ENCODE data around the gene DOK3. TPM values are rescaled to one million over a fixed set of nuclear protein-coding genes. Genes with fewer than 3 reads are reported as not detected.
A peak's percentile ranks its signal among the peaks of the same experiment; 100 is the strongest.

DOK3 gene
- polyA plus RNA-seq, 3 donors: 62.8 to 196 (median 98.3) TPM

DNA sequence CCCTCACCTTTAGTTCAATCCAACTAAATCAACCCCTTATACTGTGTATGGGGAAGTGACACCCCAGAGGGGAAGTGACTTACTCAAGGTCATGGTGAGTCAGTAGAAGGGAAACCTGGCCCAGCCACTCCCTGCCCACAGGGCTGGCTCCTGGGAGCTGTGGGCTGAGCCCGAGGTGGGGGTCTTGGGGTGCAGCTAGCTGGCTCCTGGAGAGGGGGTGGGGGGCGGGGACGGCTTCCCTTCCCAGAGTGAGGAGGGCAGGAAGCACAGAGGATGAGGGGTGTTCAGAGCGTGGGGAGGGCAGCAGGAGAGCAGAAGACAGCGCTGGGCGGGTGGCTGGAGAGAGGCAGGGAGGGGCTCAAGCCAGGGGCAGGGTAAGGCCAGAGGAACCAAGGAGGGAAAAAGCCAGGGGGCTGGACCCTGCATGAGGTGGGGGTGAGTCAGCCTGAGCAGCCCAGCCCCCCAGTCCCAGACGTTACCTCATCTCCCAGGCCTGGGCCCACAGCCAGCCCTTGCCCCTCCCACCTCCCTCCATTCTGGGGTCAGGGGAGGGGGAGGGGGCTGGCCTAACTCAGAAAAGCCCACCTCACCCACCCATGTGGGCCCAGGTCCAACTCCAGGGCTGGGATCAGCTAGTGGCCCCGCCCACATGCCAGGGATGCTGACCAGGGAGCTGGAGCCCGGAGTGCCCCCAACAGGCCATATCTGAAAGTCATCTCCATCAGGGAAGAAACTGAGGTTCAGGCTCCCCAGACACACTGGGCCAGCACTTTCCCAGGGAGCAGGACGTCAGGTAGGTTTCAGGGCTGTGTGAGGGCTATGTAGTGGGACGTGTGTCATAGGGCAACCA, 15.1 kb downstream of the DOK3 start:
- Histone ChIP-seq H3K4me3 (replicated peaks in 1 of 3; ENCODE audit: low read depth in 2 of 3, low read length in 3 of 3) (peak overlapping the region in 2 of 3 experiments; percentile 12 to 84), H3K4me2 (replicated peaks; ENCODE audit: extremely low read depth, low read length, poor library complexity, severe bottlenecking) (peak overlapping the region; percentile 94), H3K36me3 (replicated peaks in 1 of 2; ENCODE audit: control insufficient read depth in 1 of 2, insufficient read depth in 2 of 2, low read length in 2 of 2) (peaks cover 15 to 30% of the 10 kb centered on the region in 2 donors), H4K20me1 (ENCODE audit: insufficient read depth, low read length) (peaks cover 24% of the 10 kb centered on the region), H3K79me2 (ENCODE audit: insufficient read depth, low read length) (peaks cover 34% of the 10 kb centered on the region), H3K27me3 (ENCODE audit: control insufficient read depth in 2 of 2, insufficient read depth in 2 of 2, low read length in 2 of 2) (peaks cover 0 to 14% of the 10 kb centered on the region in 2 donors), H3K9ac (ENCODE audit: insufficient read depth, low read length, poor library complexity, severe bottlenecking) (peak overlapping the region; percentile 81), H3K9me3 (replicated peaks in 1 of 2; ENCODE audit: control insufficient read depth in 1 of 2, insufficient read depth in 1 of 2, low read length in 2 of 2) (no peaks in the 10 kb centered on the region), H3K4me1 (ENCODE audit: control insufficient read depth in 1 of 2, insufficient read depth in 2 of 2, low read length in 2 of 2) (peaks cover 66 to 75% of the 10 kb centered on the region in 2 donors), H2AFZ (ENCODE audit: insufficient read depth, low read depth, low read length, poor library complexity, severe bottlenecking) (no peak overlapping the region), H3K27ac (ENCODE audit: low read depth in 1 of 2, low read length in 2 of 2) (peak overlapping the region; percentile 96 to 98)
- H3K9me3 Mint-ChIP-seq: peaks cover 0 to 2% (median 0%) of the 10 kb centered on the region in 7 donors
- peaks cover 65% of the 10 kb centered on the region for H3K4me1 Mint-ChIP-seq
- H3K4me3 Mint-ChIP-seq: peak overlapping the region; percentile 72 to 78
- TF ChIP-seq, protein P1, sequence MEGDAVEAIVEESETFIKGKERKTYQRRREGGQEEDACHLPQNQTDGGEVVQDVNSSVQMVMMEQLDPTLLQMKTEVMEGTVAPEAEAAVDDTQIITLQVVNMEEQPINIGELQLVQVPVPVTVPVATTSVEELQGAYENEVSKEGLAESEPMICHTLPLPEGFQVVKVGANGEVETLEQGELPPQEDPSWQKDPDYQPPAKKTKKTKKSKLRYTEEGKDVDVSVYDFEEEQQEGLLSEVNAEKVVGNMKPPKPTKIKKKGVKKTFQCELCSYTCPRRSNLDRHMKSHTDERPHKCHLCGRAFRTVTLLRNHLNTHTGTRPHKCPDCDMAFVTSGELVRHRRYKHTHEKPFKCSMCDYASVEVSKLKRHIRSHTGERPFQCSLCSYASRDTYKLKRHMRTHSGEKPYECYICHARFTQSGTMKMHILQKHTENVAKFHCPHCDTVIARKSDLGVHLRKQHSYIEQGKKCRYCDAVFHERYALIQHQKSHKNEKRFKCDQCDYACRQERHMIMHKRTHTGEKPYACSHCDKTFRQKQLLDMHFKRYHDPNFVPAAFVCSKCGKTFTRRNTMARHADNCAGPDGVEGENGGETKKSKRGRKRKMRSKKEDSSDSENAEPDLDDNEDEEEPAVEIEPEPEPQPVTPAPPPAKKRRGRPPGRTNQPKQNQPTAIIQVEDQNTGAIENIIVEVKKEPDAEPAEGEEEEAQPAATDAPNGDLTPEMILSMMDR (IDR thresholded peaks at IDR 0.05): peak; percentile 32
- DNase-seq: peak; percentile 94 to 96 (median 96)
- H3K27ac Mint-ChIP-seq: peak overlapping the region; percentile 97 to 99 (median 98)
- H3K27me3 Mint-ChIP-seq (ENCODE audit: low read depth in 3 of 3): peaks cover 13 to 22% (median 14%) of the 10 kb centered on the region in 3 donors
- intact Hi-C loops (cut with micrococcal nuclease): loop anchor here (2.0 to 10.0 kb wide), 7 partner anchors 14 to 182 kb away; partner anchors contain the start of genes DOK3 (in 1 of the 2), GRK6 (in 1 of the 2), MXD3 (in 1 of the 2) and PFN3 (in 1 of the 2)
- H3K36me3 Mint-ChIP-seq: peaks cover 29 to 41% of the 10 kb centered on the region in 2 donors
- WGBS (ENCODE audit: insufficient coverage): 22% methylated on average over 9 of the region's 11 CpGs

DNA sequence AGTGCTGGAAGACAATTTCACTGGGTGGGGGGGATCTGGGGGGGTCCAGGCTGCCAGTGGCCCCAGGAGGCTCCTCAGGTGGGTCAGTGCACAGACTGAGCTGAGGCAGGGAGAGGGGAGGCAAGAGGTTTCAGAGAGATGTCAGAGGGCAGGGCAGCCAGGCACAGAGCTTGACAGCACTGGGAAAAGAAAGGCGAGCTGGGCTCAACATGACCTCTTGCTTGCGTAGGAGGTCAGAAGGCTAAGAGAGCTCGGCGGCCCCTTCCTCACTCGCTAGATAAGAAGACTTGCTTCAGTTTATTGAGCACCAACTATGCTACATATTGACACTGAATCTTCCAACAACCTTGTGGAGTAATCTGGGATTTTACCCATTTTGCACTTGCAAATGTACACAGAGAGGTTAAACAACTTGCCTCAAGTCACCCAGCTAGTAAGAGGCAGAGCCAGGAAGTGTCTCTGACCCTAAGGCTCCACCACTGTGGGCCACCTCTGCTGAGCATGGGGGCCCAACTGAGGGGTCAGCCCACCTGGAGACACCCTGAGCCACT, 15.8 kb downstream of the DOK3 start:
- Histone ChIP-seq H3K27ac (ENCODE audit: low read depth in 1 of 2, low read length in 2 of 2) (peak overlapping the region; percentile 96 to 98), H3K4me3 (replicated peaks in 1 of 3; ENCODE audit: low read depth in 2 of 3, low read length in 3 of 3) (peak overlapping the region in 1 of 3 experiments; percentile 84), H3K9ac (ENCODE audit: insufficient read depth, low read length, poor library complexity, severe bottlenecking) (peak overlapping the region; percentile 81), H3K36me3 (replicated peaks in 1 of 2; ENCODE audit: control insufficient read depth in 1 of 2, insufficient read depth in 2 of 2, low read length in 2 of 2) (peaks cover 22 to 37% of the 10 kb centered on the region in 2 donors), H3K79me2 (ENCODE audit: insufficient read depth, low read length) (peaks cover 34% of the 10 kb centered on the region), H3K4me1 (ENCODE audit: control insufficient read depth in 1 of 2, insufficient read depth in 2 of 2, low read length in 2 of 2) (peaks cover 66 to 75% of the 10 kb centered on the region in 2 donors), H3K9me3 (replicated peaks in 1 of 2; ENCODE audit: control insufficient read depth in 1 of 2, insufficient read depth in 1 of 2, low read length in 2 of 2) (no peaks in the 10 kb centered on the region), H3K27me3 (ENCODE audit: control insufficient read depth in 2 of 2, insufficient read depth in 2 of 2, low read length in 2 of 2) (peaks cover 0 to 7% of the 10 kb centered on the region in 2 donors), H3K4me2 (replicated peaks; ENCODE audit: extremely low read depth, low read length, poor library complexity, severe bottlenecking) (peak overlapping the region; percentile 94), H2AFZ (ENCODE audit: insufficient read depth, low read depth, low read length, poor library complexity, severe bottlenecking) (no peak overlapping the region), H4K20me1 (ENCODE audit: insufficient read depth, low read length) (peaks cover 25% of the 10 kb centered on the region)
- intact Hi-C loops (cut with micrococcal nuclease): loop anchor here in 1 of 2 donors (2.0 to 10.0 kb wide), 4 partner anchors 15 to 67 kb away; partner anchors contain the start of genes DOK3 and GRK6
- Mint-ChIP-seq H3K36me3 (peaks cover 34 to 47% of the 10 kb centered on the region in 2 donors), H3K27me3 (ENCODE audit: low read depth in 3 of 3) (peaks cover 6 to 16% (median 10%) of the 10 kb centered on the region in 3 donors), H3K4me1 (peaks cover 64% of the 10 kb centered on the region), H3K9me3 (peaks cover 0 to 2% (median 0%) of the 10 kb centered on the region in 7 donors), H3K4me3 (peak overlapping the region; percentile 57 to 72), H3K27ac (peak overlapping the region; percentile 97 to 99 (median 98))
- DNase-seq: peak in 2 of 3 donors; percentile 84 to 87
- 83% methylated on average over 1 of the region's 5 CpGs for WGBS (ENCODE audit: insufficient coverage)
- TF ChIP-seq, protein P1 (IDR thresholded peaks at IDR 0.05): no peak

Measured in CD14-positive monocyte (primary cell).